ENCODE measurements around the gene PIEZO2.

Gene PIEZO2

DNA sequence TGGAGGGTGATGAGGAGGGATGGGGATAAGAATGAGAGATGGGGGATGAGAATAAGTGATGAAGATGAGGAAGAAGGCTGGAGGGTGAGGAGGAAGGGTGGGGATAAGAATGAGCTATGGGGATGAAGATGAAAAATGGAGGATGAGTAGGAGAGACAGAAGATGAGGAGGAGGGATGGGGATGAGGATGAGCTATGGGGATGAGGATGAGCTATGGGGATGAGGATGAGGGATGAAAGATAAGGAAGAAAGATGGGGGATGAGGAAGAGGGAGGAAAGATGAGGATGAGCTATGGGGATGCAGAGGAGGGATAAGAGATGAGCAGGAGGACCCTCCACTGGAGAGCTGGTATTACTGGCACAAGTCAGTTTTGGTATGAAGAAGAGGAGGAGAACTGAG, 392.0 kb downstream of the PIEZO2 start:
- TF ChIP-seq, protein P1, sequence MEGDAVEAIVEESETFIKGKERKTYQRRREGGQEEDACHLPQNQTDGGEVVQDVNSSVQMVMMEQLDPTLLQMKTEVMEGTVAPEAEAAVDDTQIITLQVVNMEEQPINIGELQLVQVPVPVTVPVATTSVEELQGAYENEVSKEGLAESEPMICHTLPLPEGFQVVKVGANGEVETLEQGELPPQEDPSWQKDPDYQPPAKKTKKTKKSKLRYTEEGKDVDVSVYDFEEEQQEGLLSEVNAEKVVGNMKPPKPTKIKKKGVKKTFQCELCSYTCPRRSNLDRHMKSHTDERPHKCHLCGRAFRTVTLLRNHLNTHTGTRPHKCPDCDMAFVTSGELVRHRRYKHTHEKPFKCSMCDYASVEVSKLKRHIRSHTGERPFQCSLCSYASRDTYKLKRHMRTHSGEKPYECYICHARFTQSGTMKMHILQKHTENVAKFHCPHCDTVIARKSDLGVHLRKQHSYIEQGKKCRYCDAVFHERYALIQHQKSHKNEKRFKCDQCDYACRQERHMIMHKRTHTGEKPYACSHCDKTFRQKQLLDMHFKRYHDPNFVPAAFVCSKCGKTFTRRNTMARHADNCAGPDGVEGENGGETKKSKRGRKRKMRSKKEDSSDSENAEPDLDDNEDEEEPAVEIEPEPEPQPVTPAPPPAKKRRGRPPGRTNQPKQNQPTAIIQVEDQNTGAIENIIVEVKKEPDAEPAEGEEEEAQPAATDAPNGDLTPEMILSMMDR (conservative IDR thresholded peaks at IDR 0.05): no peak
- TF ChIP-seq ZFX (IDR thresholded peaks at IDR 0.05): no peak
- no peak overlapping the region for H3K27ac ChIP-seq

DNA sequence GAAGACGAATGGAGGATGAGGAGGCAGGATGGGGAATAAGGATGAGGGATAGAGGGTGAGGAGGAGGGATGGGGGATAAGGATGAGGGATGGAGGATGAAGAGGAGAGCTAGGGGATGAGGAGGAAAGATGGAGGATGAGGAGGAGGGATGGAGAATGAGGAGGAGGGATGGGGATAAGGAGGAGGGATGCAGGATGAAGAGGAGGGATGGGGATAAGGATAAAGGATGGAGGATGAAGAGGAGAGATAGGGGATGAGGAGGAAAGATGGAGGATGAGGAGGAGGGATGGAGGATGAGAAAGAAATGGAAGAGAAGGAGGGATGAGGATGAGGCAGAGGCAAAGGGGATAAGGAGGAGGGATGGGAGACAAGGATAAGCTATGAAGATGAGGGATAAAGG, 393.5 kb downstream of the PIEZO2 start:
- TF ChIP-seq, protein P1 (conservative IDR thresholded peaks at IDR 0.05): no peak
- no peak for TF ChIP-seq ZFX (IDR thresholded peaks at IDR 0.05)
- no peak overlapping the region for H3K27ac ChIP-seq

DNA sequence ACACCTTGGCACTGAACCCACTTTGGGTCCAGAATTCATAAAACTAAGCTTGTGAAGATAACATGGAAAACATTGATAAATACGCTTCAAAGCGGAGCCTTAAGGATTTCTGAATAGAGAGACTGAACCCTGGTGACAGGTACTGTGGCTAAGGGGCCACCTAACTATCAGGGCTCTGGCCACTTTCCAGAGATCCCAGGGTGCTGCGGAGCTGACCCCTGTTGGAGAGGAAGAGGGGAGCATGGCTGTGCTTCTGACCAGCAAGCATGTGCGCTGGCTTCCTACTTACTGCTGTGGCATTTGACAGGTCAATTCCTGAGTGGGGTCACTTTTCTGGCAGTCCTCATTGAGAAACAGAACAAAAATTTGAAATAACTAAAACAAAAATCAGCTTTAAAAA, 395.2 kb downstream of the PIEZO2 start:
- H3K27ac ChIP-seq: no peak overlapping the region
- TF ChIP-seq, protein P1 (conservative IDR thresholded peaks at IDR 0.05): no peak
- no peak for TF ChIP-seq ZFX (IDR thresholded peaks at IDR 0.05)

DNA sequence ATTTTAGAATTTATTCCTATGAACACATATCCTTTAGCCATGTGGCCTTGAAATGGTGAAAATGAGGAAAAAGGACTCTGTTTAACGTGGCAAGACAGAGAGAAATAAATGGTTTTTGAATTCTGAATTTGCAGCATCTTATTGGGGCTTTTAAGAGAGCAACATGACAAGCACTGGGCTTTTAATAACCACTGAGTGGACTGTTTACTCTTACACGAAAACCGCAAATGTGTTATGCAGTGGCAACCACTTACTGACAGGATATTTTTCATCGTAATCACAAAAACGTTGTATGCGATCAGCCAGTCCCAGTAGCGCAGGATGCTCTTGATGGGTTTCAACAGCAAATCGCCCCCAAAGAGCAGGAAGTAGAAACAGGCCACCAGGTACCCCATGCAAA, 397.0 kb downstream of the PIEZO2 start:
- H3K27ac ChIP-seq: no peak overlapping the region

DNA sequence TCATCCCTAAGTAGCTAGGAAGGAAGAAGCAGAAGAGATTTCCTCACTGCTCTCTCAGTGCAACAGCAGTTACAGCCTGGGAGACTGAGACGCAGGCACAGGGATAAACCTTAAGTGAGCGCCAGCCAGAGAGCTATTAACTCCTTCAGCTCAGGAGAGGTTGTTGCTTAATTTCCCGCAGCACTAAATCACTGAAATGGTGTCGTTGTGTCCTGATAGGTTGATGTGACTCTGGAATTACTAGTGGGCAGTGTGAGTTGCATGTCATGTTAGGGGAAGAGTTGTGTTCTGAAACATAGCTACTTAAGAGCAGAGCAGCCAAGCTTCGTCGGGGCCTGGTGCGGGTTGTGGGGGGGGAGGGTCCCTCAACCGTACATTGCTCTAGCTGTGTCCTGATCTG, 397.7 kb downstream of the PIEZO2 start:
- H3K27ac ChIP-seq: no peak overlapping the region
- TF ChIP-seq, protein P1 (conservative IDR thresholded peaks at IDR 0.05): no peak
- no peak for TF ChIP-seq ZFX (IDR thresholded peaks at IDR 0.05)

More for the DNA sequence above, 397.0 kb downstream of the PIEZO2 start:
- TF ChIP-seq, protein P1 (conservative IDR thresholded peaks at IDR 0.05): no peak
- TF ChIP-seq ZFX (IDR thresholded peaks at IDR 0.05): no peak

DNA sequence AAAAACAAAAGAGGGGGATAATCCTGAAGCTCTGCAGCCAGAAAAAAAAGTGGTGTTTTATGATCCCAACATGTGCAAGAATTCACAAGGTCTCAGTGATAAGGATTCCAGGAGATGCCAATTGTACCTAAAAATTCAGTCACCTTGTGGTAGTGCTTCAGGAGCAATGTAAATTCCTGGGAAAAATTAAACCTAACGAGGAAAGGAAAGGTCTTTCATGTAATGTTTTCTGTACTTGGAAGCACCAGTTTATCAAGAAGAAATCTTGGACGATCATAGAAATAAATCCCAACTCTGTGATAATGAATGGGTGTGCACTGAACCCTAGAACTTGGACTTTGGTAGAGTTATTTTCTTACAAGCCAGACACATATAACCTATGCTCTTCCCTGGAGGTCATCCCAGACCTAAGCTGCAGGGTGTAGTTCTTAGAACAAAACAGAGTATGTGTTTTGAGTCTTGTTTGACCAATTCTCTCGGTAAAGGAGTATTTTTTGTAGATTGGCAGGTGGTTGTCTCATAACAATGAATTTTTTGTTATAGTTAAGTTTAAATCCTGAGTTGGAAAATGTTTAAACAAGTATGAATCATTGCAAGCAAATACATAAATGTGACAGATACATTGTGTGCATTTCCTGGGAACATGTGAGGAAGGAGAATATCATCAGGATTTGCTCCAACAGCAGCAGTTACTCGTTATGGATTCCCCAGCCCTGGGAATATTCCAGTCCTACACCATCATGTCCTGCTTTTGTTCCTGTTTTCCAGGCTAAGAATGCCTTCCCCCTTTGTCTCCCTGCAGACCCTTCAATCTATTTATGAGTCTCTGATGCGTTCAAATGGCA, 399.0 kb downstream of the PIEZO2 start:
- H3K27ac ChIP-seq: no peak overlapping the region
- TF ChIP-seq, protein P1 (conservative IDR thresholded peaks at IDR 0.05): no peak
- no peak for TF ChIP-seq ZFX (IDR thresholded peaks at IDR 0.05)

DNA sequence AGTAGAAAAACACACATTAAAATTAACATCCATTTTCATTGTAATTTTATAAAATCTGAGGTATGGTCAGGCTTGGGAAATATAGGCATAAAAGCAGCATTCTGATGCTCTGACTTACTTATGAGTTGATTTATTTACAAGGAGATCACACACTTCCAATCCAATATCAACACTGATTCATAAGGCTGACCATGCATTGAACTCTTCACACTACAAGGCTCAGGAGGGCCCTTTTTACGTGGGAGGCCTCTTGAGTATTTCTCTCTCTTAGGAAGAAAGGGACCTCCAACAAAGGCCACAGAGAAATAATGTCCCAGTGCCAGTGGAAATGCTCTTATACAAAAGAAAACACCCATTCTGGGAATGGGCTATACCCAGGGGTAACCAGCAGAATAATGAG, 400.7 kb downstream of the PIEZO2 start:
- no peak overlapping the region for H3K27ac ChIP-seq
- TF ChIP-seq, protein P1 (conservative IDR thresholded peaks at IDR 0.05): no peak
- no peak for TF ChIP-seq ZFX (IDR thresholded peaks at IDR 0.05)

All from C4-2B (cell line).